Lower leg skin (tissue), 4 donors: ENCODE data around the gene PCSK5. TPM values are rescaled to one million over a fixed set of nuclear protein-coding genes. Genes with fewer than 3 reads are reported as not detected.

Experiments used
- DNase-seq, 2 donors: peaks; one replicate each; pipeline ENCODE4 v3.0.0-alpha.2; 2019; ENCODE audit warnings: low spot score in 2 of 2
- H3K4me3 ChIP-seq: fragments of 200-600 bp; sonication (generic); 2 replicates; pipeline ENCODE4 v1.5.1; 2017; ENCODE audit warnings: mild to moderate bottlenecking, low read depth; ENCODE audit not compliant: poor library complexity, severe bottlenecking
- CTCF ChIP-seq, 3 donors: fragments of 450-650 bp; IDR thresholded peaks; one replicate each; pipeline ENCODE4 v1.5.1; 2016; ENCODE audit warnings: antibody characterized with exemption in 3 of 3, mild to moderate bottlenecking in 3 of 3, moderate library complexity in 2 of 3
- POLR2A ChIP-seq, 2 donors: fragments of 450-650 bp; IDR thresholded peaks; one replicate each; pipeline ENCODE4 v1.6.1; 2016 to 2017; ENCODE audit warnings: antibody characterized with exemption in 2 of 2, mild to moderate bottlenecking in 1 of 2, moderate library complexity in 1 of 2
- WGBS, 2 donors: methylation state at CpG; one replicate each; pipeline ENCODE4 v1.1.5; 2018; 5-methylcytosine and 5-hydroxymethylcytosine counted together
- intact Hi-C: fragments of 100-400 bp; cut with DNase I; formaldehyde crosslinking; loops from one replicate; pipeline ENCODE4 v1.15.0; 2023; ENCODE audit warnings: low total_unique reads
- total RNA-seq, 4 donors: library from RNA; depleted of rRNA; stranded (reverse); fragments of >200 nt; gene quantifications; one replicate each; pipeline ENCODE4 v1.1.0, GENCODE V29; 2016

Gene PCSK5
- total RNA-seq, 4 donors from 2014 or later, result 6.4 to 10.8 (median 9.7) TPM

DNA sequence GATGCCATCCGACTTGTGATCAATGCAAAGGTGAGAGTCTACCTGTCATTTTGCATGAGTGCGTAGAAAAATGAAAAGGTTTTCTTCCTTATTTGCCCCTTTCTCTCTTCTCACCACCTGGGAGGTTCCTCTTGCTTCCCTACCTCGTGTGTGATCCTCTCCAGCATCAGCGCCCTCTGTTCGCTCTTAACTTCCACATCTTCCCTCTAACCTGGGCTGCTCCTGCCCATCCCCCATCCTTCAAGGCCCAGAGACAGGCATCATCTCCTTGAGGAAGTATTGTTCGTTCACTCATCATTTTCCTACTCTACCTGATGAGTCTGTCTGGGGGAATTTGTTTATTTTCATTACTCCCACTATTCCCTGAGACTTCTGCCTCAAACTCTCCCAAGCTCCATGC is 447.9 kb downstream of the PCSK5 start:
- H3K4me3 ChIP-seq, result no peak overlapping the region
- DNase-seq, result no peak
- intact Hi-C loops, result no loop called here
- WGBS, 2 donors, result 79 to 83% methylated on average over 6 of the region's 6 CpGs
- TF ChIP-seq POLR2A (IDR thresholded peaks at IDR 0.05) (no peak), CTCF (IDR thresholded peaks at IDR 0.05) (no peak)

DNA sequence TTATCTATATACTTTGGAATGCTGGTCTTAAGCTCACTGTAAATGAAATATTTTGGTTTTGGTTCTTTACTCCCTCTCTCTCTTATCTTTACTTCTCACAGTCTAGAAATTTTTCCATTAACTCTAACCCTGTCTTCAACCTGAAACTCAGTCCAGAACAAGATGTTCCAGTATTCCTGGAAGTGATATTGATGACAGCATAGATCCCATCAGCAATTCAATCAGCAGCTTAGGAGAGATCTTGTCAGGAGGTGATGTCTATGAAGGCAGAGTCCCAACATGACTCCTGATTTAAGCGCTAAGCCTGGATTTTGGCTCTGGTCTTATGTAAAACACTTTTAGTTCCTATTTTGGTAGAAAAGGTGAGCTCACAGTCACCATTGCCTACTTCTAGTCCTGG is 451.1 kb downstream of the PCSK5 start:
- no peak overlapping the region for H3K4me3 ChIP-seq
- TF ChIP-seq POLR2A (IDR thresholded peaks at IDR 0.05) (no peak), CTCF (IDR thresholded peaks at IDR 0.05) (no peak)
- intact Hi-C loops, result no loop called here
- no peak for DNase-seq
- 92 to 95% methylated on average over 1 of the region's 1 CpG for WGBS, 2 donors

DNA sequence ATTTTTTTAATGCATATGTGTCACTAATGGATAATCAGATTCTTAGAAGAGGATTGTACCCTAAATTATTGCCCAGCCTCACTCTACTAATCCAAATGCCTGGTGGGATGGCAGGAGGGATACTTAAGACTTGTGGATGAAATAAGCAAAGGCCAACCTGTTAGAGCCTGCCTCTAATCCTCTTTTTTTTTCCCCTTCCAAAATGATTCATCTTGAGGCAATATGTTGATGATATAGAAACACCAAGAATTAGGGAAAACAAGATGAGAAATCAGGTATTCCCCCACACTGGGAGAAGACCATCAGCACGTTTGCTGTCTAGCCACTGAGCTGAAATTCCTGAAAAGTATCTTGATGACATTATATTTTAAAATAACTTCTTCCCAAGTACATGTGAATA is 451.7 kb downstream of the PCSK5 start:
- no peak overlapping the region for H3K4me3 ChIP-seq
- intact Hi-C loops, result no loop called here
- DNase-seq, result no peak
- TF ChIP-seq POLR2A (IDR thresholded peaks at IDR 0.05) (no peak), CTCF (IDR thresholded peaks at IDR 0.05) (no peak)
- WGBS, 2 donors, result 51 to 74% methylated on average over 1 of the region's 1 CpG

GRCh38 chr9:76342858-76343257 is 452.4 kb downstream of the PCSK5 start:
- TF ChIP-seq POLR2A (IDR thresholded peaks at IDR 0.05), result no peak
- no peak for TF ChIP-seq CTCF (IDR thresholded peaks at IDR 0.05)
- 89 to 98% methylated on average over 2 of the region's 2 CpGs for WGBS, 2 donors
- H3K4me3 ChIP-seq, result no peak overlapping the region
- no peak for DNase-seq
- intact Hi-C loops, result no loop called here

- no peak overlapping the region for H3K4me3 ChIP-seq
- DNase-seq, result no peak
- TF ChIP-seq CTCF (IDR thresholded peaks at IDR 0.05) (no peak), POLR2A (IDR thresholded peaks at IDR 0.05) (no peak)
- intact Hi-C loops, result no loop called here
- WGBS, 2 donors, result 77 to 86% methylated on average over 1 of the region's 1 CpG
Observed at GRCh38 chr9:76349865-76350264, 459.4 kb downstream of the PCSK5 start.

- no peak overlapping the region for H3K4me3 ChIP-seq
- no peak for TF ChIP-seq CTCF (IDR thresholded peaks at IDR 0.05)
- 56 to 62% methylated on average over 3 of the region's 3 CpGs for WGBS, 2 donors
- no peak for DNase-seq
- intact Hi-C loops, result no loop called here
Observed at GRCh38 chr9:76351006-76351405, 460.5 kb downstream of the PCSK5 start.
